GM23338 (cell line): ENCODE measurements around the gene SPECC1. TPM values are rescaled to one million over a fixed set of nuclear protein-coding genes. Genes with fewer than 3 reads are reported as not detected.
A peak's percentile ranks its signal among the peaks of the same experiment; 100 is the strongest.

Experiments
- ATAC-seq: fragments of 200-7000 bp; cut with Tn5 transposase; 3 replicates; pipeline ENCODE4 v1.9.1; 2020
- DNase-seq: peaks from one replicate; pipeline ENCODE4 v3.0.0-alpha.2; 2015; ENCODE audit warnings: low spot score
- H2AFZ ChIP-seq: fragments of 200-600 bp; sonication (generic); 2 replicates; pipeline ENCODE4 v1.8.0; 2016; ENCODE audit warnings: antibody characterized with exemption, mild to moderate bottlenecking, moderate library complexity
- H3F3A ChIP-seq: fragments of 200-600 bp; sonication (generic); replicated peaks from 2 replicates; pipeline ENCODE4 v1.8.0; 2017; ENCODE audit warnings: antibody characterized with exemption, mixed run types, low read depth
- H3K27ac ChIP-seq: fragments of 200-600 bp; sonication (generic); 2 replicates; pipeline ENCODE4 v1.6.1; 2016; ENCODE audit warnings: low read depth
- H3K27me3 ChIP-seq: fragments of 200-600 bp; sonication (generic); 2 replicates; pipeline ENCODE4 v1.8.0; 2016; ENCODE audit warnings: mild to moderate bottlenecking, mixed run types, moderate library complexity; ENCODE audit not compliant: insufficient read depth
- H3K36me3 ChIP-seq: fragments of 200-600 bp; sonication (generic); 2 replicates; pipeline ENCODE4 v1.8.0; 2016; ENCODE audit warnings: mild to moderate bottlenecking; ENCODE audit not compliant: insufficient read depth
- H3K4me1 ChIP-seq: fragments of 200-600 bp; sonication (generic); 2 replicates; pipeline ENCODE4 v1.8.0; 2016; ENCODE audit warnings: mild to moderate bottlenecking, moderate library complexity; ENCODE audit not compliant: insufficient read depth
- H3K4me2 ChIP-seq: fragments of 200-600 bp; sonication (generic); 2 replicates; pipeline ENCODE4 v1.7.1; 2017; ENCODE audit warnings: mixed run types
- H3K4me3 ChIP-seq: fragments of 200-600 bp; sonication (generic); 2 replicates; pipeline ENCODE4 v1.6.1; 2016; ENCODE audit warnings: mixed run types
- H3K79me2 ChIP-seq: fragments of 200-600 bp; sonication (generic); replicated peaks from 2 replicates; pipeline ENCODE4 v1.8.0; 2017; ENCODE audit warnings: mild to moderate bottlenecking; ENCODE audit not compliant: insufficient read depth
- H3K9me2 ChIP-seq: fragments of 200-600 bp; sonication (generic); 2 replicates; pipeline ENCODE4 v1.8.0; 2017; ENCODE audit not compliant: insufficient read depth
- H4K20me1 ChIP-seq: fragments of 200-600 bp; sonication (generic); replicated peaks from 2 replicates; pipeline ENCODE4 v1.8.0; 2017; ENCODE audit warnings: mild to moderate bottlenecking; ENCODE audit not compliant: insufficient read depth
- H3K27ac Mint-ChIP-seq: 2 replicates; pipeline ENCODE4 v1.8.0; 2020; ENCODE audit warnings: inconsistent platforms, mild to moderate bottlenecking, moderate library complexity, mixed read lengths
- H3K27me3 Mint-ChIP-seq: 3 replicates; pipeline ENCODE4 v1.8.0; 2022; ENCODE audit warnings: low read depth, mild to moderate bottlenecking, moderate library complexity, mixed read lengths, inconsistent platforms; ENCODE audit not compliant: insufficient read depth, poor library complexity
- H3K36me3 Mint-ChIP-seq: 3 replicates; pipeline ENCODE4 v1.8.0; 2021; ENCODE audit warnings: low read depth, mild to moderate bottlenecking, inconsistent platforms, moderate library complexity, mixed read lengths
- H3K4me1 Mint-ChIP-seq: 3 replicates; pipeline ENCODE4 v1.8.0; 2020; ENCODE audit warnings: mild to moderate bottlenecking, inconsistent platforms, mixed read lengths
- H3K4me3 Mint-ChIP-seq: 3 replicates; pipeline ENCODE4 v1.8.0; 2021; ENCODE audit warnings: moderate library complexity, mild to moderate bottlenecking, inconsistent platforms, mixed read lengths
- H3K9me3 Mint-ChIP-seq: 3 replicates; pipeline ENCODE4 v1.8.0; 2020; ENCODE audit warnings: moderate library complexity, mild to moderate bottlenecking, inconsistent platforms, mixed read lengths
- EZH2 ChIP-seq: fragments of 200-600 bp; sonication (generic); IDR thresholded peaks from one replicate; pipeline ENCODE4 v1.8.0; 2017; ENCODE audit warnings: antibody characterized with exemption, mild to moderate bottlenecking, low read depth; ENCODE audit not compliant: unreplicated experiment
- JUNB ChIP-seq: IDR thresholded peaks from one replicate; pipeline ENCODE4 v1.6.1; 2016; ENCODE audit warnings: antibody characterized with exemption; ENCODE audit not compliant: unreplicated experiment
- NANOG ChIP-seq: IDR thresholded peaks from 2 replicates; pipeline ENCODE4 v1.6.1; 2016; ENCODE audit warnings: antibody characterized with exemption, borderline replicate concordance
- ZNF331 ChIP-seq: fragments of 250-450 bp; sonication (Bioruptor Pico); IDR thresholded peaks from 2 replicates; pipeline ENCODE4 v1.5.0; 2020; ENCODE audit warnings: low read depth, mild to moderate bottlenecking, moderate library complexity
- polyA plus RNA-seq: library from polyadenylated mRNA; unstranded; fragments of >200 nt; fragmentation: Nextera tagmentation; extraction: Ambion mirVana; gene quantifications from 2 replicates; pipeline ENCODE4 v1.2.1, GENCODE V29; 2016
- total RNA-seq: library from RNA; depleted of rRNA; stranded (reverse); fragments of >200 nt; shearing (Covaris generic); gene quantifications from 2 replicates; pipeline ENCODE4 v1.2.3, GENCODE V29; 2014
- TF ChIP-seq, protein P1 (sequence below): IDR thresholded peaks from one replicate; pipeline ENCODE4 v1.6.1; 2018; ENCODE audit warnings: antibody characterized with exemption; ENCODE audit not compliant: unreplicated experiment
- TF ChIP-seq, protein P2 (sequence below): fragments of 250-450 bp; sonication (Bioruptor Pico); IDR thresholded peaks from 2 replicates; pipeline ENCODE4 v1.5.0; 2020; ENCODE audit warnings: mild to moderate bottlenecking, moderate library complexity

SPECC1 gene
- total and polyA plus RNA-seq, 2 experiments from 2014 or later, result 42.6 to 101 TPM

GRCh38 chr17:20203018-20203417 is 193.9 kb downstream of the SPECC1 start:
- Histone ChIP-seq H2AFZ (no peak overlapping the region), H3K4me2 (peak overlapping the region; percentile 19; the same call in 1 of the 2 replicates), H3K27me3 (no peaks in the 10 kb centered on the region), H3K9me2 (no peaks in the 10 kb centered on the region), H3K79me2 (peaks cover 59% of the 10 kb centered on the region), H3K27ac (no peak overlapping the region; the same call in none of the 2 replicates), H4K20me1 (no peaks in the 10 kb centered on the region), H3F3A (no peaks in the 10 kb centered on the region), H3K4me1 (peaks cover 51% of the 10 kb centered on the region), H3K36me3 (no peaks in the 10 kb centered on the region), H3K4me3 (no peak overlapping the region)
- DNase-seq (no peak), ATAC-seq (no peak)
- peaks cover 6% of the 10 kb centered on the region for H3K27me3 Mint-ChIP-seq
- no peak for TF ChIP-seq ZNF331
- TF ChIP-seq NANOG, result no peak
- TF ChIP-seq, protein P1, sequence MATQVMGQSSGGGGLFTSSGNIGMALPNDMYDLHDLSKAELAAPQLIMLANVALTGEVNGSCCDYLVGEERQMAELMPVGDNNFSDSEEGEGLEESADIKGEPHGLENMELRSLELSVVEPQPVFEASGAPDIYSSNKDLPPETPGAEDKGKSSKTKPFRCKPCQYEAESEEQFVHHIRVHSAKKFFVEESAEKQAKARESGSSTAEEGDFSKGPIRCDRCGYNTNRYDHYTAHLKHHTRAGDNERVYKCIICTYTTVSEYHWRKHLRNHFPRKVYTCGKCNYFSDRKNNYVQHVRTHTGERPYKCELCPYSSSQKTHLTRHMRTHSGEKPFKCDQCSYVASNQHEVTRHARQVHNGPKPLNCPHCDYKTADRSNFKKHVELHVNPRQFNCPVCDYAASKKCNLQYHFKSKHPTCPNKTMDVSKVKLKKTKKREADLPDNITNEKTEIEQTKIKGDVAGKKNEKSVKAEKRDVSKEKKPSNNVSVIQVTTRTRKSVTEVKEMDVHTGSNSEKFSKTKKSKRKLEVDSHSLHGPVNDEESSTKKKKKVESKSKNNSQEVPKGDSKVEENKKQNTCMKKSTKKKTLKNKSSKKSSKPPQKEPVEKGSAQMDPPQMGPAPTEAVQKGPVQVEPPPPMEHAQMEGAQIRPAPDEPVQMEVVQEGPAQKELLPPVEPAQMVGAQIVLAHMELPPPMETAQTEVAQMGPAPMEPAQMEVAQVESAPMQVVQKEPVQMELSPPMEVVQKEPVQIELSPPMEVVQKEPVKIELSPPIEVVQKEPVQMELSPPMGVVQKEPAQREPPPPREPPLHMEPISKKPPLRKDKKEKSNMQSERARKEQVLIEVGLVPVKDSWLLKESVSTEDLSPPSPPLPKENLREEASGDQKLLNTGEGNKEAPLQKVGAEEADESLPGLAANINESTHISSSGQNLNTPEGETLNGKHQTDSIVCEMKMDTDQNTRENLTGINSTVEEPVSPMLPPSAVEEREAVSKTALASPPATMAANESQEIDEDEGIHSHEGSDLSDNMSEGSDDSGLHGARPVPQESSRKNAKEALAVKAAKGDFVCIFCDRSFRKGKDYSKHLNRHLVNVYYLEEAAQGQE, result no peak
- peak overlapping the region; percentile 78; the same call in 1 of the 2 replicates for H3K27ac Mint-ChIP-seq
- H3K4me3 Mint-ChIP-seq, result no peak overlapping the region
- H3K4me1 Mint-ChIP-seq, result peaks cover 69% of the 10 kb centered on the region
- peaks cover 36% of the 10 kb centered on the region for H3K36me3 Mint-ChIP-seq
- peaks cover 16% of the 10 kb centered on the region for H3K9me3 Mint-ChIP-seq

DNA sequence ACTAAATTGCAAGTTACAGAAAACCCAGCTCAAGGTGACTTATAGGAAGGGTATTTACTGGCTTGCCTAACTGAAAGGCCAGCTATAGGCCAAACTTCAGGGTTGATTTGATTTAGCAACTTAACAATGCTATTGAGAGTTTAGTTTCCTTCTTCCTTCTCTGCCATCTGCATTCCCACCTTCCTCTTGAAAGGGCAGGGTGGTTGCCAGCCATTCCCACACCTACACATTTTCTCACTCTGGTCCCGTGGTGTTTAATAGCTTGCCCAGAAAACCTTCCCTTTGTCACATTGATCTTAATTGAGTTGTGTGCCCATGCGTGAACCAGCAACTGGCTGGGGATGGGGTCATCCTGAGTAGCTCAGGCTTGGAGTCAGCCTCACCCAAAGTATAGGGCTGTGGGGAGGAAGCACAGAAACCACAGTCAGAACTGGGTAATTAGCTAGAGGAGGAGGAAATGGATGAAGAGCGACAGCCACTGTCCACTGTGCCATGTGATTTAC is 194.7 kb downstream of the SPECC1 start:
- peaks cover 6% of the 10 kb centered on the region for H3K27me3 Mint-ChIP-seq
- no peak overlapping the region for H3K4me3 ChIP-seq
- H3K4me2 ChIP-seq, result no peak overlapping the region
- H3K4me1 ChIP-seq, result peaks cover 58% of the 10 kb centered on the region
- H3K27me3 ChIP-seq, result no peaks in the 10 kb centered on the region
- no peaks in the 10 kb centered on the region for H3F3A ChIP-seq
- H4K20me1 ChIP-seq, result no peaks in the 10 kb centered on the region
- H3K36me3 ChIP-seq, result no peaks in the 10 kb centered on the region
- H3K79me2 ChIP-seq, result peaks cover 62% of the 10 kb centered on the region
- H3K27ac ChIP-seq, result no peak overlapping the region
- TF ChIP-seq ZNF331 (no peak), NANOG (no peak), JUNB (no peak), EZH2 (no peak)
- TF ChIP-seq, protein P2, sequence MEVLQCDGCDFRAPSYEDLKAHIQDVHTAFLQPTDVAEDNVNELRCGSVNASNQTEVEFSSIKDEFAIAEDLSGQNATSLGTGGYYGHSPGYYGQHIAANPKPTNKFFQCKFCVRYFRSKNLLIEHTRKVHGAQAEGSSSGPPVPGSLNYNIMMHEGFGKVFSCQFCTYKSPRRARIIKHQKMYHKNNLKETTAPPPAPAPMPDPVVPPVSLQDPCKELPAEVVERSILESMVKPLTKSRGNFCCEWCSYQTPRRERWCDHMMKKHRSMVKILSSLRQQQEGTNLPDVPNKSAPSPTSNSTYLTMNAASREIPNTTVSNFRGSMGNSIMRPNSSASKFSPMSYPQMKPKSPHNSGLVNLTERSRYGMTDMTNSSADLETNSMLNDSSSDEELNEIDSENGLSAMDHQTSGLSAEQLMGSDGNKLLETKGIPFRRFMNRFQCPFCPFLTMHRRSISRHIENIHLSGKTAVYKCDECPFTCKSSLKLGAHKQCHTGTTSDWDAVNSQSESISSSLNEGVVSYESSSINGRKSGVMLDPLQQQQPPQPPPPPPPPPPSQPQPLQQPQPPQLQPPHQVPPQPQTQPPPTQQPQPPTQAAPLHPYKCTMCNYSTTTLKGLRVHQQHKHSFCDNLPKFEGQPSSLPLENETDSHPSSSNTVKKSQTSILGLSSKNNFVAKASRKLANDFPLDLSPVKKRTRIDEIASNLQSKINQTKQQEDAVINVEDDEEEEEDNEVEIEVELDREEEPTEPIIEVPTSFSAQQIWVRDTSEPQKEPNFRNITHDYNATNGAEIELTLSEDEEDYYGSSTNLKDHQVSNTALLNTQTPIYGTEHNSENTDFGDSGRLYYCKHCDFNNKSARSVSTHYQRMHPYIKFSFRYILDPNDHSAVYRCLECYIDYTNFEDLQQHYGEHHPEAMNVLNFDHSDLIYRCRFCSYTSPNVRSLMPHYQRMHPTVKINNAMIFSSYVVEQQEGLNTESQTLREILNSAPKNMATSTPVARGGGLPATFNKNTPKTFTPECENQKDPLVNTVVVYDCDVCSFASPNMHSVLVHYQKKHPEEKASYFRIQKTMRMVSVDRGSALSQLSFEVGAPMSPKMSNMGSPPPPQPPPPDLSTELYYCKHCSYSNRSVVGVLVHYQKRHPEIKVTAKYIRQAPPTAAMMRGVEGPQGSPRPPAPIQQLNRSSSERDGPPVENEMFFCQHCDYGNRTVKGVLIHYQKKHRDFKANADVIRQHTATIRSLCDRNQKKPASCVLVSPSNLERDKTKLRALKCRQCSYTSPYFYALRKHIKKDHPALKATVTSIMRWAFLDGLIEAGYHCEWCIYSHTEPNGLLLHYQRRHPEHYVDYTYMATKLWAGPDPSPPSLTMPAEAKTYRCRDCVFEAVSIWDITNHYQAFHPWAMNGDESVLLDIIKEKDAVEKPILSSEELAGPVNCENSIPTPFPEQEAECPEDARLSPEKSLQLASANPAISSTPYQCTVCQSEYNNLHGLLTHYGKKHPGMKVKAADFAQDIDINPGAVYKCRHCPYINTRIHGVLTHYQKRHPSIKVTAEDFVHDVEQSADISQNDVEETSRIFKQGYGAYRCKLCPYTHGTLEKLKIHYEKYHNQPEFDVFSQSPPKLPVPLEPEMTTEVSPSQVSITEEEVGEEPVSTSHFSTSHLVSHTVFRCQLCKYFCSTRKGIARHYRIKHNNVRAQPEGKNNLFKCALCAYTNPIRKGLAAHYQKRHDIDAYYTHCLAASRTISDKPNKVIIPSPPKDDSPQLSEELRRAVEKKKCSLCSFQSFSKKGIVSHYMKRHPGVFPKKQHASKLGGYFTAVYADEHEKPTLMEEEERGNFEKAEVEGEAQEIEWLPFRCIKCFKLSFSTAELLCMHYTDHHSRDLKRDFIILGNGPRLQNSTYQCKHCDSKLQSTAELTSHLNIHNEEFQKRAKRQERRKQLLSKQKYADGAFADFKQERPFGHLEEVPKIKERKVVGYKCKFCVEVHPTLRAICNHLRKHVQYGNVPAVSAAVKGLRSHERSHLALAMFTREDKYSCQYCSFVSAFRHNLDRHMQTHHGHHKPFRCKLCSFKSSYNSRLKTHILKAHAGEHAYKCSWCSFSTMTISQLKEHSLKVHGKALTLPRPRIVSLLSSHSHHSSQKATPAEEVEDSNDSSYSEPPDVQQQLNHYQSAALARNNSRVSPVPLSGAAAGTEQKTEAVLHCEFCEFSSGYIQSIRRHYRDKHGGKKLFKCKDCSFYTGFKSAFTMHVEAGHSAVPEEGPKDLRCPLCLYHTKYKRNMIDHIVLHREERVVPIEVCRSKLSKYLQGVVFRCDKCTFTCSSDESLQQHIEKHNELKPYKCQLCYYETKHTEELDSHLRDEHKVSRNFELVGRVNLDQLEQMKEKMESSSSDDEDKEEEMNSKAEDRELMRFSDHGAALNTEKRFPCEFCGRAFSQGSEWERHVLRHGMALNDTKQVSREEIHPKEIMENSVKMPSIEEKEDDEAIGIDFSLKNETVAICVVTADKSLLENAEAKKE (CRISPR knock-in tag), result no peak
- peak overlapping the region; percentile 70 for H3K27ac Mint-ChIP-seq
- no peak for DNase-seq
- H3K4me3 Mint-ChIP-seq, result no peak overlapping the region
- H3K36me3 Mint-ChIP-seq, result peaks cover 29% of the 10 kb centered on the region
- no peaks in the 10 kb centered on the region for H3K9me2 ChIP-seq
- no peak for ATAC-seq
- H2AFZ ChIP-seq, result no peak overlapping the region
- peaks cover 77% of the 10 kb centered on the region for H3K4me1 Mint-ChIP-seq
- H3K9me3 Mint-ChIP-seq, result peaks cover 8% of the 10 kb centered on the region; the same call in 2 of the 3 replicates
